ENCODE results near the gene SLC6A12. TPM values are rescaled to one million over a fixed set of nuclear protein-coding genes. Genes with fewer than 3 reads are reported as not detected.

SLC6A12 gene
- total and polyA plus RNA-seq, 9 of the 15 experiments (the other 6 are each of a cell fraction or from before 2014, with no cell fraction given), result not detected

DNA sequence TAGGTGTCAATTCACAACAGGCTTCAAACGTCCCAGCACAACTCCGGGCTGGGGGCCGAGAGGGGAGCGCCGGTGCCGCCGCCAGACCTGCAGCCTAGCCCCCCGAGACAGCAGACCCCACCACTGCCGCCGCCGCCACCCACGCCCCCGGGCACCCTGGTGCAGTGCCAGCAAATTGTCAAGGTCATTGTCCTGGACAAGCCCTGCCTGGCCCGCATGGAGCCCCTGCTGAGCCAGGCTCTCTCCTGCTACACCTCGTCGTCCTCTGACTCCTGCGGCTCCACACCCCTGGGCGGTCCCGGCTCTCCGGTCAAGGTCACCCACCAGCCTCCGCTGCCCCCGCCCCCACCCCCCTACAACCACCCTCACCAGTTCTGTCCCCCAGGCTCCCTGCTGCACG lies 39.4 kb downstream of the SLC6A12 start:
- FAIRE-seq (no peak), DNase-seq (ENCODE audit: extremely low read depth in 1 of 4, low spot score in 3 of 4) (no peak), ATAC-seq (no peak)
- 5% methylated on average over 7 of the region's 23 CpGs for WGBS (ENCODE audit: insufficient coverage, low coverage, missing lambda C conversion rate)
- intact Hi-C loops (cut with micrococcal nuclease), result no loop called here
- CTCF ChIA-PET (ENCODE audit: low intra/inter-chr PET ratio), result no interaction called here
- BruUV-seq (replicated peaks), result no TSS peak
- Histone ChIP-seq H3K9me3 (replicated peaks; ENCODE audit: control insufficient read depth, insufficient read depth, low read depth, low read length) (no peaks in the 10 kb centered on the region), H3K27me3 (ENCODE audit: control insufficient read depth in 2 of 2, insufficient read depth in 2 of 2, low read length in 2 of 2) (peaks cover 2 to 78% of the 10 kb centered on the region in 2 experiments; a peak in 3 of 5 replicates), H4K20me1 (replicated peaks; ENCODE audit: control insufficient read depth, insufficient read depth, low read length) (no peaks in the 10 kb centered on the region), H3K4me3 (no peak overlapping the region), H3K27ac (ENCODE audit: extremely low read depth, low read depth, low read length) (no peak overlapping the region), H3K4me1 (replicated peaks in 1 of 2; ENCODE audit: control insufficient read depth in 2 of 2, insufficient read depth in 2 of 2, low read length in 2 of 2) (peaks cover 0 to 32% of the 10 kb centered on the region in 2 experiments; a peak in 3 of 5 replicates), H3K79me2 (ENCODE audit: control insufficient read depth, insufficient read depth, low read length) (no peaks in the 10 kb centered on the region), H3K36me3 (ENCODE audit: control insufficient read depth, insufficient read depth, low read length) (no peaks in the 10 kb centered on the region), H3K9ac (ENCODE audit: insufficient read depth in 1 of 2, low read depth in 2 of 2, low read length in 2 of 2) (no peak overlapping the region), H2AFZ (ENCODE audit: low read depth, low read length) (no peak overlapping the region), H3K4me2 (ENCODE audit: insufficient read depth, low read length) (no peak overlapping the region), H3K9me1 (ENCODE audit: control insufficient read depth, insufficient read depth, low read length) (no peaks in the 10 kb centered on the region)
- no peak for TF ChIP-seq ZKSCAN1 (IDR thresholded peaks at IDR 0.05; ENCODE audit: low read depth, low read length)
- TF ChIP-seq PCBP1 (IDR thresholded peaks at IDR 0.05; ENCODE audit: low read depth, low read length, poor library complexity, severe bottlenecking), result no peak
- no peak for TF ChIP-seq RBM22 (IDR thresholded peaks at IDR 0.05; ENCODE audit: low read depth, low read length, poor library complexity, severe bottlenecking)
- no peak for TF ChIP-seq HDAC8 (tag; IDR thresholded peaks at IDR 0.05)
- TF ChIP-seq, protein P1, sequence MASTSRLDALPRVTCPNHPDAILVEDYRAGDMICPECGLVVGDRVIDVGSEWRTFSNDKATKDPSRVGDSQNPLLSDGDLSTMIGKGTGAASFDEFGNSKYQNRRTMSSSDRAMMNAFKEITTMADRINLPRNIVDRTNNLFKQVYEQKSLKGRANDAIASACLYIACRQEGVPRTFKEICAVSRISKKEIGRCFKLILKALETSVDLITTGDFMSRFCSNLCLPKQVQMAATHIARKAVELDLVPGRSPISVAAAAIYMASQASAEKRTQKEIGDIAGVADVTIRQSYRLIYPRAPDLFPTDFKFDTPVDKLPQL (IDR thresholded peaks at IDR 0.05; ENCODE audit: extremely low read depth, insufficient read length), result no peak
- in situ Hi-C loops (cut with MboI), result no loop called here
- POLR2A ChIA-PET, result no interaction called here

DNA sequence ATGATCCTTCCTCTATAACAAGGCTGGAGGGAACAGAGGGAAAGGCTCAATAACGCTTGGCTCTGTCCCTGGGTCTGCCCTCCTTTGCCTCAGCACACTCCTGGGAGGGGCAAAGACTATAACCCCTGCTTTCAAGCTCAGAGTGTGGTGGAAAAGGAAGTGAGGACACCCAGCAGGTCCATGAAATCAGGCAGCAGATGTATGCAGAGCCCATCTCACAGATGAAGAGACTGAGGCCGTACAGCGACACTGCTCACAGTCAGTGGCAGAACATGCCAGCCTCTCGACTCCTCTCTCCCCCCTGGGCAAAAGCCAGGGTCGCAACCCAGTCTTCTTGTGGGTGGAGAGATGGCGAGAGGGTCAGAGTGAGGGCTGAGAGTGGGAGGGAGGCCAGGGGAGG lies 39.8 kb downstream of the SLC6A12 start:
- in situ Hi-C loops (cut with MboI), result no loop called here

More for the DNA sequence above, 39.8 kb downstream of the SLC6A12 start:
- no peaks in the 10 kb centered on the region for H3K9me3 ChIP-seq (replicated peaks; ENCODE audit: control insufficient read depth, insufficient read depth, low read depth, low read length)
- peaks cover 2 to 78% of the 10 kb centered on the region in 2 experiments; a peak in 3 of 5 replicates for H3K27me3 ChIP-seq (ENCODE audit: control insufficient read depth in 2 of 2, insufficient read depth in 2 of 2, low read length in 2 of 2)
- no peak overlapping the region for H2AFZ ChIP-seq (ENCODE audit: low read depth, low read length)
- ChIA-PET POLR2A (interaction anchor here (0.6 kb wide), 1 partner anchor 38 kb away, joined by 3 read pairs; no protein-coding TSS in a partner anchor), CTCF (ENCODE audit: low intra/inter-chr PET ratio) (no interaction called here)
- BruUV-seq (replicated peaks), result no TSS peak
- intact Hi-C loops (cut with micrococcal nuclease), result no loop called here
- H3K9ac ChIP-seq (ENCODE audit: insufficient read depth in 1 of 2, low read depth in 2 of 2, low read length in 2 of 2), result no peak overlapping the region
- DNase-seq (ENCODE audit: extremely low read depth in 1 of 4, low spot score in 3 of 4) (no peak), ATAC-seq (no peak), FAIRE-seq (no peak)
- no peaks in the 10 kb centered on the region for H3K79me2 ChIP-seq (ENCODE audit: control insufficient read depth, insufficient read depth, low read length)
- no peak overlapping the region for H3K4me3 ChIP-seq
- WGBS (ENCODE audit: insufficient coverage, low coverage, missing lambda C conversion rate), result 3% methylated on average over 3 of the region's 6 CpGs
- no peak overlapping the region for H3K4me2 ChIP-seq (ENCODE audit: insufficient read depth, low read length)
- no peak overlapping the region for H3K27ac ChIP-seq (ENCODE audit: extremely low read depth, low read depth, low read length)
- H4K20me1 ChIP-seq (replicated peaks; ENCODE audit: control insufficient read depth, insufficient read depth, low read length), result no peaks in the 10 kb centered on the region
- peaks cover 0 to 32% of the 10 kb centered on the region in 2 experiments; a peak in 3 of 5 replicates for H3K4me1 ChIP-seq (replicated peaks in 1 of 2; ENCODE audit: control insufficient read depth in 2 of 2, insufficient read depth in 2 of 2, low read length in 2 of 2)
- H3K36me3 ChIP-seq (ENCODE audit: control insufficient read depth, insufficient read depth, low read length), result no peaks in the 10 kb centered on the region
- TF ChIP-seq, protein P2, sequence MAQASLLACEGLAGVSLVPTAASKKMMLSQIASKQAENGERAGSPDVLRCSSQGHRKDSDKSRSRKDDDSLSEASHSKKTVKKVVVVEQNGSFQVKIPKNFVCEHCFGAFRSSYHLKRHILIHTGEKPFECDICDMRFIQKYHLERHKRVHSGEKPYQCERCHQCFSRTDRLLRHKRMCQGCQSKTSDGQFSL (CRISPR knock-in tag; IDR thresholded peaks at IDR 0.05), result no peak
- TF ChIP-seq, protein P2 (tag; IDR thresholded peaks at IDR 0.05), result no peak
- 0 out of 2 replicates have a peak, but pooled peaks have one; percentile 24 for TF ChIP-seq BCOR (IDR thresholded peaks at IDR 0.05)
- TF ChIP-seq RBM25 (IDR thresholded peaks at IDR 0.05; ENCODE audit: low read depth, low read length, severe bottlenecking), result peak; percentile 37
- H3K9me1 ChIP-seq (ENCODE audit: control insufficient read depth, insufficient read depth, low read length), result no peaks in the 10 kb centered on the region
